ELF-1 (cell line): ENCODE data around the gene LINGO1.

Experiments
- DNase-seq: peaks from one replicate; pipeline ENCODE4 v3.0.0-alpha.2; 2016; ENCODE audit warnings: low read depth, low spot score

The LINGO1 gene

GRCh38 chr15:77573802-77574201, 58.9 kb downstream of the LINGO1 start:
- no peak for DNase-seq

GRCh38 chr15:77572186-77572585, 60.5 kb downstream of the LINGO1 start:
- no peak for DNase-seq

GRCh38 chr15:77571741-77572140, 61.0 kb downstream of the LINGO1 start:
- DNase-seq, result no peak

- DNase-seq, result no peak
Measured at GRCh38 chr15:77571181-77571580, 61.5 kb downstream of the LINGO1 start.

- DNase-seq, result no peak
Measured at GRCh38 chr15:77569729-77570125, 63.0 kb downstream of the LINGO1 start.

GRCh38 chr15:77568973-77569728, 63.6 kb downstream of the LINGO1 start:
- peak; percentile 71 for DNase-seq

GRCh38 chr15:77568014-77568972, 64.4 kb downstream of the LINGO1 start:
- DNase-seq, result no peak

- no peak for DNase-seq
Measured at GRCh38 chr15:77567202-77567601, 65.5 kb downstream of the LINGO1 start.

- no peak for DNase-seq
Measured at GRCh38 chr15:77566092-77566491, 66.6 kb downstream of the LINGO1 start.

- DNase-seq, result no peak
Measured at GRCh38 chr15:77565378-77565915, 67.3 kb downstream of the LINGO1 start.

GRCh38 chr15:77564938-77565337, 67.8 kb downstream of the LINGO1 start:
- no peak for DNase-seq

GRCh38 chr15:77564341-77564740, 68.4 kb downstream of the LINGO1 start:
- no peak for DNase-seq

GRCh38 chr15:77563623-77564156, 69.0 kb downstream of the LINGO1 start:
- DNase-seq, result no peak
